Measurements from ENCODE around the gene ATP8B1.
A peak's percentile ranks its signal among the peaks of the same experiment; 100 is the strongest.
"Not testable (repeated sequence)": the region's sequence is repeated elsewhere in the genome, so short reads cannot be mapped to it uniquely, and the experiment has no call there.

Gene ATP8B1

DNA sequence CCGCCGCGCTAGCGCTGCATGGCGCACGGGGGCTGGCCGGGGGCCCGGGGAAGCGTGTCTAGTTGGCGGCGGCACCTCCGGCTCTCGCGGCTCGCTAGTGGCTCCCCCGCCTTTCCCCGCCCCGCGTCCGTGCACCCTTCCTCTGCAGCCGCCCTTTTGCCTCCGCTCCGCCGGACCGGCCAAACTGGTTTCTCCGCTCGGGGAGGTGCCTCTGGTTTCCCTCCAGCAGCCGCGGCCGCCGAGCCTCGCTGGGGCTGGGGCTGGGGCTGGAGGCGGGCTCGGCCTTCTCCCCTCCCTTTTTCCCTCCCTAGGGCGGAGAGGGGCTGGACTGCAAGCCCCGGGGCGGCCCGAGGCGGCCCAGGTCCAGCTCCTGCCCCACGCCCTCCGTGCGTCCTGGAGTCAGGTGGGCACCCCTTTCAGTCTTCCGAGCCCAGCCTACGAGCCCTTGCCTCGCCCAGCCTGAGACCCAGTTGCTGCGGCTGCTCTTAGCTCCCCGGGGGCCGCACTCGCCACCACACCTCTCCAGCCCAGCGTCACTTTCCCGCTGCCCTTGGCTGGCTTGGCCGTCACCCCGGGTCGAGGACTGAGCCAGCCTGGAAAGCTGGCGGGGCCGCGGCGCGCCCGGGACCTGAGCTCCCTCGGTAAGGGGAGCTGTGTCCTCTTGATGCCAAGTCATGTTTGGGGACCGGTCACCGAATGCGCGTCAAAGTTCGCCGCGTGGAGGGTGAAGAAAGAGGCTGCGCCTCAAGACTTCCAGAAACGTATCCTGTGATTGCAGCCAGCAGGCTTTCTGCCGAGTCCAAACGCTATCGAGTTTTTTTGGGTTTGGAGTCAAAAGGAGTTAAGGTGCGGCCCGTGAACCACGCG lies at the start of gene ATP8B1:
Gene ATP8B1, minus strand, starts transcription at position 213 of the 867 bp plus-strand sequence. CDS start 71,508 bp downstream, outside the sequence.
- TF ChIP-seq, protein P1, sequence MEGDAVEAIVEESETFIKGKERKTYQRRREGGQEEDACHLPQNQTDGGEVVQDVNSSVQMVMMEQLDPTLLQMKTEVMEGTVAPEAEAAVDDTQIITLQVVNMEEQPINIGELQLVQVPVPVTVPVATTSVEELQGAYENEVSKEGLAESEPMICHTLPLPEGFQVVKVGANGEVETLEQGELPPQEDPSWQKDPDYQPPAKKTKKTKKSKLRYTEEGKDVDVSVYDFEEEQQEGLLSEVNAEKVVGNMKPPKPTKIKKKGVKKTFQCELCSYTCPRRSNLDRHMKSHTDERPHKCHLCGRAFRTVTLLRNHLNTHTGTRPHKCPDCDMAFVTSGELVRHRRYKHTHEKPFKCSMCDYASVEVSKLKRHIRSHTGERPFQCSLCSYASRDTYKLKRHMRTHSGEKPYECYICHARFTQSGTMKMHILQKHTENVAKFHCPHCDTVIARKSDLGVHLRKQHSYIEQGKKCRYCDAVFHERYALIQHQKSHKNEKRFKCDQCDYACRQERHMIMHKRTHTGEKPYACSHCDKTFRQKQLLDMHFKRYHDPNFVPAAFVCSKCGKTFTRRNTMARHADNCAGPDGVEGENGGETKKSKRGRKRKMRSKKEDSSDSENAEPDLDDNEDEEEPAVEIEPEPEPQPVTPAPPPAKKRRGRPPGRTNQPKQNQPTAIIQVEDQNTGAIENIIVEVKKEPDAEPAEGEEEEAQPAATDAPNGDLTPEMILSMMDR (IDR thresholded peaks at IDR 0.05; ENCODE audit: insufficient read depth, low read depth, low read length, missing control alignments) = no peak
- peak within 1 kb of the TSS; percentile 88 for H3K4me3 ChIP-seq (ENCODE audit: low read length)
- DNase-seq (ENCODE audit: low read depth) = peak; percentile 96

DNA sequence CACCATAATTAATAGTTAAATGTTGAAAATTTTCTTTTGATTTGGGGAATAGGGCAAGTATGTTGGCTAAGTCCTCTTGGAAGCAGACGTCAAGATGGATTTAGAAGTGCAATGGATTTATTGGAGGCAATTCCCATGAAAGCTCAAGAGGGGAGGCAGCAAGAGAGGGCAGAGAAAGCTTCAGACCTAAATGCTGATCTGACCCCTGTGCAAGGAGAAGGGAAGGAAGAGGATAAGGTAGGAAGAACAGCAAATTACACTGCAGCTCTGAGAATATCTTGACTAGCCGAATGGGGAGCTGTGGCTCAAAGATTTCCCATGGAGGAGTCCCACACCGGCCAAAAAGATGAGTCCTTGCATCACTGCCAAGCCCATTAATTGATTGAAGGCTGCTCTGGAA lies 46.9 kb upstream of the ATP8B1 start:
- no peak for DNase-seq (ENCODE audit: low read depth)
- no peak overlapping the region for H3K4me3 ChIP-seq (ENCODE audit: low read length)
- TF ChIP-seq, protein P1 (IDR thresholded peaks at IDR 0.05; ENCODE audit: insufficient read depth, low read depth, low read length, missing control alignments) = no peak

DNA sequence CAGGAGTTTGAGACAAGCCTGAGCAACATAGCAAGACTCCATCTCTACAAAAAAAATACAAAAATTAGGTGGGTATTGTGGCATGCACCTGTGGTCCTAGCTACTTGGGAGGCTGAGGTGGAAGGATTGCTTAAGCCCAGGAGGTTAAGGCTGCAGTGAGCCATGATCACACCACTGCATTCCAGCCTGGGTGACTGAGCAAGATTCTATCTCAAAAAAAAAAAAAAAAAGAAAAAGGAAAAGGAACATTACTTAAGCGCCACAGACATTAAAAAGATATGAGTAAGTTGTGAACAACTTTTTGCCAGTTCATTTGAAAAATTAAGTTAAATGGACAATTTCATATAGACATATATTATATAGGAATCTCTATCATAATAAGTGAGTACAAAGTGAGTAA lies 45.3 kb upstream of the ATP8B1 start:
- DNase-seq (ENCODE audit: low read depth); H3K4me3 ChIP-seq (ENCODE audit: low read length): not testable (repeated sequence)

DNA sequence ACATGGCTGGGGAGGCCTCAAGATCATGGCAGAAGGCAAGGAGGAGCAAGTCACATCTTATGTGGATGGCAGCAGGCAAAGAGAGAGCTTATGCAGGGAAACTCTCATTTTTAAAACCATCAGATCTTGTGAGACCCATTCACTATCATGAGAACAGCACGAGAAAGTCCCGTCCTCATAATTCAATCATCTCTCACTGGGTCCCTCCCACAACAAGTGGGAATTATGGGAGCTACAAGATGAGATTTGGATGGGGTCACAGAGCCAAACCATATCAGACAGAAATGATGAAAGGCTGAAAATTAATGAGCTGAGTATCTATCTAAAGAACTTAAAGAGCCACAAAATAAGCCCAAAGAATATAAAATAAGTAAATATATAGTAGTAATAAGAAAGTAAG lies 44.3 kb upstream of the ATP8B1 start:
- not testable (repeated sequence) for DNase-seq (ENCODE audit: low read depth); H3K4me3 ChIP-seq (ENCODE audit: low read length)

DNA sequence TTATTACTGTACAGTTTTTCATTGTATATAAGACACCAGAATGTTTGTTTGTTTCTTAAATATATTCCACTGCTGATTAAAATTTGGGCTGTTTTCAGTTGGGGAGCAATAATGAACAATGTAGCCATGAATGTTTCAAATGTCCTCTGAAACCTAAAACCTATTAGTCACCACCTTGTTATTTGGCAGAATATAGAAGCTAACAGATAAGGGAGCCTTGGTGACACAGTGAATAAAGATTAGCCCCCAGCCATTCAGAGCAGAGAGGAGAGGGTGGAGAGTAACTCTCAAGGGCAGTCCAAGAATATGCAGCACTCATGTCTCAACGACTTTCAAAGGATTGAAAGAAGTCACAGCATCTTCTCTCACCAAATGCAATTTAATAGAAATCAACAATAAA lies 43.1 kb upstream of the ATP8B1 start:
- DNase-seq (ENCODE audit: low read depth) = peak; percentile 46
- TF ChIP-seq, protein P1 (IDR thresholded peaks at IDR 0.05; ENCODE audit: insufficient read depth, low read depth, low read length, missing control alignments) = no peak
- no peak overlapping the region for H3K4me3 ChIP-seq (ENCODE audit: low read length)

DNA sequence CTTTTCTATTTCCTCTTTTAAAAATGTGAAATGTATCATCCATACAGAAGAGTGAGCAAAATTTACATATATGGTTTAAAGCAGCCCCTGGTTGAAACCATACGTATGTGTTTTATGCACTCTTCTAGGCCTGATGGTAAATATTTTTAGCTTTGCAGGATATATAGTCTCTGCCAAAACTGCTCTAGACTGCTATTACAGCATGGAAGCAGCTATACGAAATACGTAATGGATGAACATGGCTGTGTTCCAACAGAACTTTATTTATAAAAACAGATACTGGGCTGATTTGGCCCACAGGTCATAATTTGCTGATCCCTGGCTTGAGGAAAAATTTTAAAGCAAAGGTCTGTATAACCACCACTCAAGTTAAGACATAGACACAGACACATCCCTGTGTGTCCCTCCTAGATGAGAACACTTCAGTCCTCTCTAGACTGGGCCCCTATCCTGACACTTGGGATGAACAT lies 42.5 kb upstream of the ATP8B1 start:
- TF ChIP-seq, protein P1 (IDR thresholded peaks at IDR 0.05; ENCODE audit: insufficient read depth, low read depth, low read length, missing control alignments) = no peak
- no peak for DNase-seq (ENCODE audit: low read depth)
- no peak overlapping the region for H3K4me3 ChIP-seq (ENCODE audit: low read length)

DNA sequence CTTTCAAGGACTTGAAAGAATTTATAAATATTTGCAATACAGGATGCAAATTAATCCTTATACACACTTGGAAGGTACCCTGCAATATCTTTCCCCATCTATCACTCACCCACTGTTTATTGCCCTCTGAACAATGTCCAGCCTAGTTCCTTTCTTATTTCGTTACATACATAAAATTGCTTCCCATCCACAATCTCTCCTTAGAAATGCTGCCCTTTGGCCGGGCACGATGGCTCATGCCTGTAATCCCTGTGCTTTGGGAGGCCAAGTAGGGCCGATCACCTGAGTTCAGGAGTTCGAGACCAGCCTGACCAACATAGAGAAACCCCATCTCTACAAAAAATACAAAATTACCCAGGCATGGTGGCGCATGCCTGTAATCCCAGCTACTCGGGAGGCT lies 41.2 kb upstream of the ATP8B1 start:
- DNase-seq (ENCODE audit: low read depth) = no peak
- TF ChIP-seq, protein P1 (IDR thresholded peaks at IDR 0.05; ENCODE audit: insufficient read depth, low read depth, low read length, missing control alignments) = no peak
- no peak overlapping the region for H3K4me3 ChIP-seq (ENCODE audit: low read length)

DNA sequence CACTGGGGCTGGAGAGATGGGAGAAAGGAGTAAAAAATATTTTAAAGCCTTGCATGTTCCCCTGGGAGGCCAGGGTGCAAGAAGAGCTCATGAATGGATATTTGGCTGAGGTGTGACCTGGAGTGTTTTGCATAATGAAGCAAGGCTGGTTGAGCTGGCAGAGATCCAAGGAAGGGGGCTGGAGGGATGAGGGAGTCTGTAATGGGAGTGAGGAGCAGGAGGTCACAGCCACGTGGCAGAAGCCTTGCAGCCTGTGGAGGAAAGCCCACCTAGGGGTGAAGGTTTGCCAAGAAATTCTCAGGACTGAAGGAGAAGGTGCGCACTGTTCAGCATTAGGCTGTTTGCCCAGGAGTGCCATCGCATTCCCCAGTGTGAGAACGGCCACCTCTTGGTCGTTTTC lies 40.3 kb upstream of the ATP8B1 start:
- DNase-seq (ENCODE audit: low read depth) = no peak
- H3K4me3 ChIP-seq (ENCODE audit: low read length) = no peak overlapping the region

More for the DNA sequence above, 40.3 kb upstream of the ATP8B1 start:
- TF ChIP-seq, protein P1 (IDR thresholded peaks at IDR 0.05; ENCODE audit: insufficient read depth, low read depth, low read length, missing control alignments) = no peak
